Measurements from ENCODE around the gene SPIRE2.
"Not testable (repeated sequence)": the region's sequence is repeated elsewhere in the genome, so short reads cannot be mapped to it uniquely, and the experiment has no call there.

SPIRE2 gene

DNA sequence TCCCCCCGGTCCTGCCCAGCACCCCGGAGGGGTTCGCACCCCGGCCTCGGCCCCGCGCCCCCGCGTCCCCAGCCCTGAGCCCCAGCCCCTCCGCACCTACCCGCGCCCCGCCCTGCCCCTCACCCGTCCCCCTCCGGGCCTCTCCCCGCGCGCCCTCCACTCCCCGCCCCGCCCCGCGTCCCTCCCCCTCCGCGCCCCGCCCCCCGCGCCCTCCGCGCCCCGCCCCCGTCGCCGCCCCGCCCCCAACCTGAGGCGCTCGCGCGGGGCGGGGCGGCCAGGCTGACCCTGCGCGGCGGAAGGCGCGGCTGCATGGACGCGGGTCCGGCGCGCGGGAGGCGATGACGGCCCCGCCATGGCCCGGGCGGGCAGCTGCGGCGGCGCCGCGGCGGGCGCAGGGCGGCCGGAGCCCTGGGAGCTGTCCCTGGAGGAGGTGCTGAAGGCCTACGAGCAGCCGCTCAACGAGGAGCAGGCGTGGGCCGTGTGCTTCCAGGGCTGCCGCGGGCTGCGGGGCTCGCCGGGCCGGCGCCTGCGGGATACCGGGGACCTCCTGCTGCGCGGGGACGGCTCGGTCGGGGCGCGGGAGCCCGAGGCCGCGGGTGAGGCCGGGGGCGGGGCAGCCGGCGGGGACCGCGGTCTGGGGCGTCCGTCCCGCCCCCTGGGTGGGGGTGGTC, at the start of gene SPIRE2:
Gene SPIRE2 (plus strand): TSS at position 277 of the 671 bp plus-strand sequence. CDS start 76 bp downstream, at position 353.
- WGBS (ENCODE audit: insufficient coverage, insufficient read length), result no CpG with 5 or more reads among the region's 98 CpGs
- no peak for DNase-seq (ENCODE audit: low read depth, low spot score)
- Histone ChIP-seq H3K27ac (ENCODE audit: low read length) (no peak within 1 kb of the TSS), H3K4me1 (ENCODE audit: control insufficient read depth, insufficient read depth, low read length) (no peaks in the 10 kb centered on the region), H3K36me3 (ENCODE audit: control insufficient read depth, insufficient read depth, low read length) (peaks cover under 1% of the 10 kb centered on the region; the same call in 1 of the 2 replicates), H3K4me3 (ENCODE audit: low read length) (peak within 1 kb of the TSS; percentile 52), H3K9me3 (ENCODE audit: control insufficient read depth, insufficient read depth, low read length) (no peaks in the 10 kb centered on the region), H3K27me3 (ENCODE audit: control insufficient read depth, insufficient read depth, low read length) (no peaks in the 10 kb centered on the region)

DNA sequence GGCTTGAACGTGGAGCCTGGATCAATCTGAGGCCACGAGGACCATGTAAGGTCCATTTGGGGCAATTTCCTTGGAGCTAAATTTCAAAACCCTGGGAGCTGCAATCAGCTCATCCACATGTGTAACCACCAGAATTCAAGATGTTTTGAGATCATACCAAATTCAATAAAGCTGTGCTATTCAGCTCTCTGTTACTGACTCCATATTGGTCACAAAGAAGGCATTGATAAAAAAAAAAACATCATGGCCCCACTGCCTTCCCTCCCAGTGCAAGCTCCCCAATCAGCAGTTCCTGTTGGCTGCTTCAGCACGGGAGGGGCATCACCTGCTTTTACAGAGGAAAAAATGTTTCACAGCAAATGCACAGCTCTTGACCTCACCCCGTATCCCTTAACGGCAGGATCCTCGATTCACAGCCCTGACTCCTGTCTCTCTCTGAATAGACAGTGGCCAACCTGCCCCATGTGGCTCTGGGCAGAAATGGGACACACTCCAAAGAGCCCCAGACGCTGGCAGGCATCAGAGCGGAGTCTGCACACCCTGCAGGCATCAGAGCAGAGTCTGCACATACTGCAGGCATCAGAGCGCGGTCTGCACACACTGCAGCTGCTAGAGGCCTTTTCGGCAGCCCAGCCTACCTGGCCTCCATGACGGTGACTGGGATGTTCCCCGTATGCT, 48.9 kb upstream of the SPIRE2 start:
- WGBS (ENCODE audit: insufficient coverage, insufficient read length), result no CpG with 5 or more reads among the region's 13 CpGs
- H3K27me3 ChIP-seq (ENCODE audit: control insufficient read depth, insufficient read depth, low read length), result no peaks in the 10 kb centered on the region
- H3K27ac ChIP-seq (ENCODE audit: low read length), result no peak overlapping the region
- no peak overlapping the region for H3K4me3 ChIP-seq (ENCODE audit: low read length)
- no peaks in the 10 kb centered on the region for H3K9me3 ChIP-seq (ENCODE audit: control insufficient read depth, insufficient read depth, low read length)
- peaks cover 32% of the 10 kb centered on the region for H3K36me3 ChIP-seq (ENCODE audit: control insufficient read depth, insufficient read depth, low read length)
- no peak for DNase-seq (ENCODE audit: low read depth, low spot score)
- no peaks in the 10 kb centered on the region for H3K4me1 ChIP-seq (ENCODE audit: control insufficient read depth, insufficient read depth, low read length)

- no CpG with 5 or more reads among the region's 6 CpGs for WGBS (ENCODE audit: insufficient coverage, insufficient read length)
Measured at GRCh38 chr16:89779909-89780305, 48.4 kb upstream of the SPIRE2 start.

GRCh38 chr16:89782489-89782888, 45.8 kb upstream of the SPIRE2 start:
- Histone ChIP-seq H3K4me3 (ENCODE audit: low read length) (no peak overlapping the region), H3K36me3 (ENCODE audit: control insufficient read depth, insufficient read depth, low read length) (peaks cover 35% of the 10 kb centered on the region), H3K9me3 (ENCODE audit: control insufficient read depth, insufficient read depth, low read length) (no peaks in the 10 kb centered on the region; the same call in 1 of the 2 replicates), H3K27me3 (ENCODE audit: control insufficient read depth, insufficient read depth, low read length) (no peaks in the 10 kb centered on the region), H3K27ac (ENCODE audit: low read length) (no peak overlapping the region), H3K4me1 (ENCODE audit: control insufficient read depth, insufficient read depth, low read length) (no peaks in the 10 kb centered on the region)
- no CpG with 5 or more reads among the region's 6 CpGs for WGBS (ENCODE audit: insufficient coverage, insufficient read length)
- DNase-seq (ENCODE audit: low read depth, low spot score), result no peak

More at GRCh38 chr16:89779909-89780305, 48.4 kb upstream of the SPIRE2 start:
- H3K27me3 ChIP-seq (ENCODE audit: control insufficient read depth, insufficient read depth, low read length), result no peaks in the 10 kb centered on the region
- H3K9me3 ChIP-seq (ENCODE audit: control insufficient read depth, insufficient read depth, low read length), result no peaks in the 10 kb centered on the region
- no peak for DNase-seq (ENCODE audit: low read depth, low spot score)
- H3K36me3 ChIP-seq (ENCODE audit: control insufficient read depth, insufficient read depth, low read length), result peaks cover 35% of the 10 kb centered on the region
- H3K27ac ChIP-seq (ENCODE audit: low read length), result no peak overlapping the region
- H3K4me1 ChIP-seq (ENCODE audit: control insufficient read depth, insufficient read depth, low read length), result no peaks in the 10 kb centered on the region
- no peak overlapping the region for H3K4me3 ChIP-seq (ENCODE audit: low read length)

DNA sequence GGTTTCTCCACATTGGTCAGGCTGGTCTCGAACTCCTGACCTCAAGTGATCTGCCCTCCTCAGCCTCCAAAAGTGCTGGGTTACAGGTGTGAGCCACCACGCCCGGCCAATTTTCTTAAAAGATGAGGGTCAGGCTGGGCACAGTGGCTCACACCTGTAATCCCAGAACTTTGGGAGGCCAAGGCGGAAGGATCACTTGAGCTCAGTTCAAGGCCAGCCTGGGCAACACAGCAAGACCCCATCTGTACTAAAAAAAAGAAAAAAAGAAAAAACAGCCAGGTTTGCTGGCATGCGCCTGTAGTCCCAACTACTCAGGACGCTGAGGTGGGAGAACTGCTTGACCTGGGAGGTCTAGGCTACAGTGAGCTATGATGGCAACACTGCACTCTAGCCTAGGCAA, 44.3 kb upstream of the SPIRE2 start:
- H3K27ac ChIP-seq (ENCODE audit: low read length); H3K4me3 ChIP-seq (ENCODE audit: low read length); H3K4me1 ChIP-seq (ENCODE audit: control insufficient read depth, insufficient read depth, low read length); H3K27me3 ChIP-seq (ENCODE audit: control insufficient read depth, insufficient read depth, low read length); H3K9me3 ChIP-seq (ENCODE audit: control insufficient read depth, insufficient read depth, low read length); DNase-seq (ENCODE audit: low read depth, low spot score): not testable (repeated sequence)
- no CpG with 5 or more reads among the region's 6 CpGs for WGBS (ENCODE audit: insufficient coverage, insufficient read length)
- H3K36me3 ChIP-seq (ENCODE audit: control insufficient read depth, insufficient read depth, low read length), result peaks cover 33% of the 10 kb centered on the region

DNA sequence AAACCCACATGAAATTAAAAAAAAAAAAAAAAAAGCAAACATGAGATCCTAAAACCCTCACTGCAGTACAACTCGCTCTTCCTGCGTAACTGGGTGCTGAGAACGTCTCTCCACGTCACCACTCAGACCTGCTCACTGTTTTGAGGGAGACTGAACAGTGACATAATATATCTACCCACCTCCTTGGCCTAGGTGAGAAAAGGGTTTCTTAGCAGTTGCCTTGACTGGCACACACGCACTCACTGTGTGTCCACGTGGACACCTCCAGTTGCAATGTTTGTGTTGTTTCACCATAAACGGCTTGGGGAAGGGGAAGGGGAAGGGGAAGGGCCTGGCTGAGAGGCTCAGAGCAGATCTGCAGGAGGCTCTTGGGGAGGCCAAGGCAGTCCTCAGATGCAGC, 43.9 kb upstream of the SPIRE2 start:
- WGBS (ENCODE audit: insufficient coverage, insufficient read length), result no CpG with 5 or more reads among the region's 7 CpGs
- Histone ChIP-seq H3K27ac (ENCODE audit: low read length) (no peak overlapping the region), H3K4me3 (ENCODE audit: low read length) (no peak overlapping the region), H3K9me3 (ENCODE audit: control insufficient read depth, insufficient read depth, low read length) (no peaks in the 10 kb centered on the region; the same call in 1 of the 2 replicates), H3K4me1 (ENCODE audit: control insufficient read depth, insufficient read depth, low read length) (no peaks in the 10 kb centered on the region), H3K27me3 (ENCODE audit: control insufficient read depth, insufficient read depth, low read length) (no peaks in the 10 kb centered on the region), H3K36me3 (ENCODE audit: control insufficient read depth, insufficient read depth, low read length) (peaks cover 32% of the 10 kb centered on the region)
- DNase-seq (ENCODE audit: low read depth, low spot score), result no peak

DNA sequence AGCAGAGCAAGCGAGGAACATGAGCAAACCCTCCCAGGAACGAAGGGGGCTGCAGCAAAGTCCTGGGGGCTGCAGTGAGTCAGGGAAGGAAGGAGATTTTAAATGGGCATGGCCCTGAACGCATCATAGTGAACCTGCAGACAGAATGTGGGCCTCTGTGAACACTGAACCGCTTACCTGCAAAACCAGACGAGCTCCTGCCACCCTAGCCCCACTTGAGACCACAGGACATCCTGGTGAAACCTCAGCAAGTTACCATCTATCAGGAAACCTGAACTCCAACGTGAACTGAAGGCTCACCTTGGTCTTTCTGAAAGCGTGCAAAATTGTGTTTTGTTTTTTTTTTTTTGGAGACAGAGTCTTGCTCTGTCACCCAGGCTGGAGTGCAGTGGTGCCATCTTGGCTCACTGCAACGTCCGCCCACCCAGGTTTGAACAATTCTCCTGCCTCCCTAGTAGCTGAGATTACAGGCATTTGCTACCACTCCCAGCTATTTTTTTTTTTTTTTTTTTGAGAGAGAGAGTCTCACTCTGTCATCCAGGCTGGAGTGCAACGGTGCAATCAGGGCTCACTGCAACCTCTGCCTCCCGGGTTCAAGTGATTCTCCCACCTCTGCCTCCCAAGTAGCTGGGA, 42.6 kb upstream of the SPIRE2 start:
- no peak overlapping the region for H3K4me3 ChIP-seq (ENCODE audit: low read length)
- no peaks in the 10 kb centered on the region; the same call in 1 of the 2 replicates for H3K9me3 ChIP-seq (ENCODE audit: control insufficient read depth, insufficient read depth, low read length)
- H3K4me1 ChIP-seq (ENCODE audit: control insufficient read depth, insufficient read depth, low read length), result no peaks in the 10 kb centered on the region
- peaks cover 32% of the 10 kb centered on the region for H3K36me3 ChIP-seq (ENCODE audit: control insufficient read depth, insufficient read depth, low read length)
- no peak overlapping the region for H3K27ac ChIP-seq (ENCODE audit: low read length)
- no peak for DNase-seq (ENCODE audit: low read depth, low spot score)
- no peaks in the 10 kb centered on the region for H3K27me3 ChIP-seq (ENCODE audit: control insufficient read depth, insufficient read depth, low read length)
- WGBS (ENCODE audit: insufficient coverage, insufficient read length), result no CpG with 5 or more reads among the region's 11 CpGs

- peaks cover 40% of the 10 kb centered on the region for H3K36me3 ChIP-seq (ENCODE audit: control insufficient read depth, insufficient read depth, low read length)
- no CpG with 5 or more reads among the region's 21 CpGs for WGBS (ENCODE audit: insufficient coverage, insufficient read length)
- no peaks in the 10 kb centered on the region for H3K27me3 ChIP-seq (ENCODE audit: control insufficient read depth, insufficient read depth, low read length)
- H3K27ac ChIP-seq (ENCODE audit: low read length), result no peak overlapping the region
- no peak for DNase-seq (ENCODE audit: low read depth, low spot score)
- H3K9me3 ChIP-seq (ENCODE audit: control insufficient read depth, insufficient read depth, low read length), result no peaks in the 10 kb centered on the region; the same call in 1 of the 2 replicates
- no peaks in the 10 kb centered on the region for H3K4me1 ChIP-seq (ENCODE audit: control insufficient read depth, insufficient read depth, low read length)
- H3K4me3 ChIP-seq (ENCODE audit: low read length), result no peak overlapping the region
Measured at GRCh38 chr16:89786474-89787364, 41.6 kb upstream of the SPIRE2 start.

DNA sequence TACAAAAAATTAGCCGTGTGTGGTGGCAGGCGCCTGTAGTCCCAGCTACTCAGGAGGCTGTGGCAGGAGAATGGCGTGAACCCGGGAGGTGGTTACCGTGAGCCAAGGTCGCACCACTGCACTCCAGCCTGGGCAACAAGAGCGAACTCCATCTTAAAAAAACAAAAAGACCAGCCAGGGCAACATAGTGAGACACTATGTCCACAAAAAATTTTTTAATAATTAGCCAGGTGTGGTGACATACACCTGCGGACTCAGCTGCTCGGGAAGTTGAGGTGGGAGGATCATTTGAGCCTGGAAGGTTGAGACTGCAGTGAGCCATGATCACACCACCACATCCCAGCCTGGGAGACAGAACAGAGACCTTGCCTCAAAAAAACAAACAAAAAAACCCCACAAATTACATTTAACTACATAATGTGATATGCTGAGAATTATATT, 40.9 kb upstream of the SPIRE2 start:
- no peak for DNase-seq (ENCODE audit: low read depth, low spot score)
- no peak overlapping the region for H3K4me3 ChIP-seq (ENCODE audit: low read length)
- no CpG with 5 or more reads among the region's 9 CpGs for WGBS (ENCODE audit: insufficient coverage, insufficient read length)
- H3K36me3 ChIP-seq (ENCODE audit: control insufficient read depth, insufficient read depth, low read length), result peaks cover 46% of the 10 kb centered on the region
- no peak overlapping the region for H3K27ac ChIP-seq (ENCODE audit: low read length)
- no peaks in the 10 kb centered on the region for H3K4me1 ChIP-seq (ENCODE audit: control insufficient read depth, insufficient read depth, low read length)
- no peaks in the 10 kb centered on the region; the same call in 1 of the 2 replicates for H3K9me3 ChIP-seq (ENCODE audit: control insufficient read depth, insufficient read depth, low read length)
- no peaks in the 10 kb centered on the region for H3K27me3 ChIP-seq (ENCODE audit: control insufficient read depth, insufficient read depth, low read length)

Data from iPS DF 6.9 (cell line).